Prostate gland (tissue), 2 donors: ENCODE data around the gene ELFN1.

Experiments
- POLR2A ChIP-seq: fragments of 450-650 bp; IDR thresholded peaks from one replicate; pipeline ENCODE4 v1.6.1; 2016; ENCODE audit warnings: antibody characterized with exemption, mild to moderate bottlenecking
- TF ChIP-seq, protein P1 (sequence below), 4 experiments: fragments of 200-600 bp in 2 of 4; fragments of 450-650 bp in 2 of 4; sonication (generic) in 2 of 4; IDR thresholded peaks; 1 replicate in 3 of 4; 2 replicates in 1 of 4; pipeline ENCODE4 v1.5.1; 2016 to 2019; ENCODE audit warnings: antibody characterized with exemption in 4 of 4, mild to moderate bottlenecking in 2 of 4, moderate library complexity in 2 of 4

DNA sequence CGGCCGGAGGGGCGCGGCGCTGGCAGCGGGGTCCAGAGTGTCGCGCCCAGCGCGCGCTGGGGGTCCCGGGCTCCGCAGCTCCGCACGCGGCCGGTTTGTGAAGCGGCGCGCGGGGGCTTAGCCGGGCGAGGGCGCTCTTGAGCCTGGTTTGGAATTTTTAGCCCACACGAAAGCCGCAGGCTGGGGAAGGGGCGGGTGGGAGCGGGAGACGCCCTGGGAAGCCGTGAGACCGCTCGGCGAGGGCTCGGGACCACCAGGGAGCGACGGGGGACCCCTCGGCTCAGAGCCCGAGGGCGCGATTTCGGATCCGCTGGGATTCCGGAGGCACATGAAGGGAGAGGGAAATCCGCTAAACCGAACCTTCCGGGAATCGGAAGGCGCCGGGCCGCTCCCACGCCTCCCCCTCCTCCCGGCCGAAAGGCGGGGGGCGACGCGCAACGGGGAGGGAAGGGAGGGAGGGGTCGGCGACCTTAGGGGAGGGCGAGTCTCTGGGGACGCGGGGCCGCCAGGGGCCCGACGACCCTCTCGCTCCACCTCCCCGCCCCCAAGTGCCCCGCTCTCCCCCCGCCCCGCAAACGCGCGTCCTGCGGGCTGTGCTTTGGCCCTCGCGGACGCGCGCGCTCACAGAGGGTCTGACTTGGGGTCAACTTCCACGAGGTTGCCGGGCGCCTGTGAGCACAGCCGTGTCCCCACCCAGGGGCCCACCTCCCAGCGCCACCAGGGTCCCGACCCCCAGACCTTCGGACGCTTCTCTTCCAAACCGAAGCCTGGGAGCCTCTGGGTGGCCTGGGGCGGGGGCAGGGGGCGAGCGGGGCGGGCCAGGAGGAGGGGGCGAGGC lies 5.1 kb upstream of the ELFN1 start:
- TF ChIP-seq, protein P1, sequence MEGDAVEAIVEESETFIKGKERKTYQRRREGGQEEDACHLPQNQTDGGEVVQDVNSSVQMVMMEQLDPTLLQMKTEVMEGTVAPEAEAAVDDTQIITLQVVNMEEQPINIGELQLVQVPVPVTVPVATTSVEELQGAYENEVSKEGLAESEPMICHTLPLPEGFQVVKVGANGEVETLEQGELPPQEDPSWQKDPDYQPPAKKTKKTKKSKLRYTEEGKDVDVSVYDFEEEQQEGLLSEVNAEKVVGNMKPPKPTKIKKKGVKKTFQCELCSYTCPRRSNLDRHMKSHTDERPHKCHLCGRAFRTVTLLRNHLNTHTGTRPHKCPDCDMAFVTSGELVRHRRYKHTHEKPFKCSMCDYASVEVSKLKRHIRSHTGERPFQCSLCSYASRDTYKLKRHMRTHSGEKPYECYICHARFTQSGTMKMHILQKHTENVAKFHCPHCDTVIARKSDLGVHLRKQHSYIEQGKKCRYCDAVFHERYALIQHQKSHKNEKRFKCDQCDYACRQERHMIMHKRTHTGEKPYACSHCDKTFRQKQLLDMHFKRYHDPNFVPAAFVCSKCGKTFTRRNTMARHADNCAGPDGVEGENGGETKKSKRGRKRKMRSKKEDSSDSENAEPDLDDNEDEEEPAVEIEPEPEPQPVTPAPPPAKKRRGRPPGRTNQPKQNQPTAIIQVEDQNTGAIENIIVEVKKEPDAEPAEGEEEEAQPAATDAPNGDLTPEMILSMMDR (IDR thresholded peaks at IDR 0.05) = peak; percentile 47 to 73 (median 63)
- no peak for TF ChIP-seq POLR2A
